GM12891 (cell line): Measurements from ENCODE around the gene GMDS.

Experiments
- DNase-seq: peaks from one replicate; pipeline ENCODE4 v3.0.0; 2011; ENCODE audit warnings: low spot score; ENCODE audit not compliant: insufficient read length
- FAIRE-seq: peaks from 2 replicates; lab custom pipeline; 2011; peaks lifted over from hg19 to GRCh38; lab: Jason Lieb, UNC
- PAX5 ChIP-seq: IDR thresholded peaks from 2 replicates; pipeline ENCODE4 v1.6.1; 2011; ENCODE audit warnings: low read length, moderate library complexity, mild to moderate bottlenecking; ENCODE audit not compliant: insufficient read depth, severe bottlenecking
- POLR2A ChIP-seq: IDR thresholded peaks from 2 replicates; pipeline ENCODE4 v1.6.1; 2011; ENCODE audit warnings: low read depth, low read length, control low read depth
- POLR2AphosphoS5 ChIP-seq: IDR thresholded peaks from 2 replicates; pipeline ENCODE4 v1.6.1; 2011; ENCODE audit warnings: low read depth, low read length, control low read depth
- POU2F2 ChIP-seq: IDR thresholded peaks from 2 replicates; pipeline ENCODE4 v1.6.1; 2011; ENCODE audit warnings: low read depth, mild to moderate bottlenecking, control low read depth, low read length, moderate library complexity
- SPI1 ChIP-seq: IDR thresholded peaks from 2 replicates; pipeline ENCODE4 v1.6.1; 2011; ENCODE audit warnings: low read depth, low read length, control low read depth
- TAF1 ChIP-seq: IDR thresholded peaks from 2 replicates; pipeline ENCODE4 v1.6.1; 2011; ENCODE audit warnings: low read depth, low read length, control low read depth

The GMDS gene

DNA sequence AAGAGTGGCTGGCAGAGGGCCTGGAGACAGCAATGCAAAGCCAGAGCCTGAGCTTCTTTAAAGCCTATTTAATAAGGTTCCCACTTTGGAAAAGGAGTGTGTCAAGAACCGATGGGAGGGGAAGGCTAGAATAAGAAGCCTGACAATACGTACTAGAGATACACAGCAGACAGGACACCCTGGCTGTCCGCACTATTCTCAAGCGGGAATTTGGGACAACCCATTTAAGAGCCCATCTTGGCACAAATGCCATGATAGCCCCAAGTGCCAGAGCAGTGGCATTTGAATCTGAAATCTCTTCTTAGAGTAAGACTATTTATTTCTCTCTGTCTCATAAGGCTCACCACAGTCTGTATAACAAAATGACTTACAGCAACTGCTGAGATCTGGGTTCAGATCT lies 3.1 kb downstream of the GMDS start:
- DNase-seq: no peak
- TF ChIP-seq PAX5: no peak
- FAIRE-seq: no peak

DNA sequence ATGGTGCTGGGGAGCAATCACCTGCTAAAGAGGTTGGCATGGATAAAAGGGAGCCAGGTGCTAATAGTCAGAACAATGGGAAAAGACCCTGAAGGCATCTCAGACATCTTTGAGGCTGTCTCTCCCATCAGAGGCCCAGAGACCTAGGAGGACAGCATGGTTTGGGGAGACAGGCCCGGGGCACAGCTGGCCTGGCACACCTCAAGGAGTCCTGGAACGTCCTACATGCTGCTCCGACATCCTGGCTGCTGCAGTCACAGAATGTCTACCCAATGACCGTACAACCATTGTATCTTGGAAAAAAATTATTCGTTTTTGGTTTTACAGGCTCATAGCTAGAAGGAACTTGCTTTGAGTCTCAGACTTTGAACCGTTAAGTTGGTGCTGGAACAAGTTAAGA lies 4.4 kb downstream of the GMDS start:
- DNase-seq: no peak
- TF ChIP-seq POLR2A: no peak
- no peak for TF ChIP-seq POU2F2
- TF ChIP-seq POLR2AphosphoS5: no peak
- no peak for FAIRE-seq

GRCh38 chr6:2237001-2237400 lies 8.4 kb downstream of the GMDS start:
- FAIRE-seq (no peak), DNase-seq (no peak)
- TF ChIP-seq PAX5 (no peak), TAF1 (no peak), SPI1 (no peak), POU2F2 (no peak), POLR2AphosphoS5 (no peak), POLR2A (no peak)

DNA sequence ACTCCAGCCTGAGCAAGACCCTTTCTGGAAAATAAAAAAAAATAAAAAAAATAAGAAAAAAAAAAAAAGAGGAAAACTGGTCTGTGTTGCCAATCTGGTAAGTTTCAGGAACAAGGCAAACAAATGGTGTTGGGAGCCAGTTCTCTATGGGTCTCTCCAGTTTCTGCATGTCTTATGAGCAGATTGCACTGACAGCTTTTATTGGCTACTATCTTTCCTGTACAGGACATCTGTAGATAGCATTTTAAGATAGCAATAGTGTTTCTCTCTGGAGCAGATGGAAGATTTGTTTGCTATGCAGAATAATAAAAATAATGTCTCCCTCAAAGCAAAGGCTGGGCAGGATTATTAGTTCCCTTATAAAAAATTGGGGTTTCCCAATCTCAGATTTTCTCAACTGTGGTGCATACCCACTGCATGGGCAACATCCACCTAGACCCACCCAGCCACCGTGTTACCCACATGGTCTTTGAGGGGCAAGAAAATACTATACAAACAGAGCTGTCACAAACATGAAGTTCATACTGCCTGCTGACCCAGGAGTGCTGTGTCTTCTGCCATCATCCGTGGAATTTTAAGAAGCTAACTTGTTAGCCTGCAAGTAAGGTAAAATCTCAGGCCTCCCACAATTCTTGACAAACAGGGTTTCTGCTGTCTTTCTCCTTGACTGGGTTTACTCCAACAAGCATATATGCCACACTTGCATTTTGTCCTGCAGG lies 9.5 kb downstream of the GMDS start:
- DNase-seq (no peak), FAIRE-seq (peak; percentile 13)
- TF ChIP-seq POLR2A: no peak
- no peak for TF ChIP-seq TAF1
- TF ChIP-seq SPI1: no peak
- no peak for TF ChIP-seq POLR2AphosphoS5
- no peak for TF ChIP-seq PAX5
- TF ChIP-seq POU2F2: no peak

DNA sequence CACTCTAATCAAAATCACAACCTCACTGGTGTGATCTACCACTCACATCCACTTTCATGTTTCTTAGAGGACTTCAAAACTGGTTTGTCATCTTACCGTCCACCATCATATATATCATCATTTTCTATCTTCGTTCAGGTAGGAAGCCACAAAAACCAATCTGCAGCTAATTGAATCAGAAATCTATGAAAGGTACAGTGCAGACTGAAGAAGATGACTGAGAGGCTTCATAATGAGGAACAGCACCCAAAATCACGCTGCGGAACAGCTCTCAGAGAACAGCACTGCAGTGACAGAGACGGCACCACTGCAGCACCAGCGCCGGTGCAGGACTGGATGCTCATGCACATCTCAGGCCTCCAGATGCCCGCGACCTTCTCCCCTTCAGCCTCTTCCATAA lies 13.0 kb downstream of the GMDS start:
- DNase-seq (peak; percentile 34), FAIRE-seq (peak; percentile 90)
- TF ChIP-seq POLR2AphosphoS5: no peak
- TF ChIP-seq TAF1: no peak
- no peak for TF ChIP-seq POU2F2
- peak; percentile 93 for TF ChIP-seq PAX5
- TF ChIP-seq SPI1: peak; percentile 92
- TF ChIP-seq POLR2A: no peak

- FAIRE-seq (no peak), DNase-seq (no peak)
- TF ChIP-seq POLR2AphosphoS5 (no peak), POLR2A (no peak), PAX5 (no peak), SPI1 (no peak), POU2F2 (no peak)
These were observed 14.0 kb downstream of the GMDS start for GRCh38 chr6:2231438-2231837.

GRCh38 chr6:2230659-2231277 lies 14.6 kb downstream of the GMDS start:
- FAIRE-seq: peak; percentile 56
- TF ChIP-seq POU2F2: 0 out of 2 replicates have a peak, but pooled peaks have one; percentile 14
- TF ChIP-seq POLR2A: no peak
- no peak for DNase-seq

- DNase-seq: no peak
- TF ChIP-seq POLR2A: no peak
- TF ChIP-seq POLR2AphosphoS5: no peak
- TF ChIP-seq TAF1: no peak
- no peak for TF ChIP-seq POU2F2
- TF ChIP-seq PAX5: no peak
- FAIRE-seq: no peak
These were observed 15.7 kb downstream of the GMDS start for GRCh38 chr6:2229742-2230141.

DNA sequence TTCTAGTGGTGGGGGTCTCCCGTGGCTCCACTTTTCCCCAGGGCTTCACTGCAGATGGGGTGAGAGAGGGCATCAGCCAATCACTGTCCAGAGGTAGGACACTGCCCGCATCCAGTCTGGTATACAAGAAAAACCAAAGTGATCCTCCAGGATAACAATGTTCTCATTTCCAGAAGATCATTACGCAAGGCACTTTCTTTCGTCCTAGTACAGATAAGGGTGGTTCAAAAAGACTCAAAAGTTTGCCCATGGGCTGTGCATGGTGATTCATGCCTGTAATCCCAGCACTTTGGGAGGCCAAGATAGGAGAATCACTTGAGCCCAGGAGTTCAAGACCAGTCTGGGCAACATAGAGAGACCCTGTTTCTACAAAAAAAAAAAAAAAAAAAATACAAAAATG lies 16.4 kb downstream of the GMDS start:
- FAIRE-seq (no peak), DNase-seq (no peak)
- no peak for TF ChIP-seq TAF1
- TF ChIP-seq POLR2AphosphoS5: no peak
- no peak for TF ChIP-seq SPI1

- no peak for TF ChIP-seq PAX5
- TF ChIP-seq TAF1: no peak
- TF ChIP-seq POLR2A: no peak
- TF ChIP-seq POU2F2: no peak
- no peak for TF ChIP-seq POLR2AphosphoS5
- TF ChIP-seq SPI1: no peak
- DNase-seq (no peak), FAIRE-seq (no peak)
These were observed 17.0 kb downstream of the GMDS start for GRCh38 chr6:2228392-2228791.
